G401.6 (cell line): Measurements from ENCODE around the gene TRMT1.
"Not testable (repeated sequence)": the region's sequence is repeated elsewhere in the genome, so short reads cannot be mapped to it uniquely, and the experiment has no call there.

Source experiments
- FAIRE-seq: peaks from 2 replicates; lab custom pipeline; 2012; peaks lifted over from hg19 to GRCh38; lab: Jason Lieb, UNC

TRMT1 gene

GRCh38 chr19:13150187-13150930 lies 33.8 kb upstream of the TRMT1 start, which contains the start of the genes IER2 and STX10:
Gene IER2, plus strand, starts transcription at chr19:13150411. Its CDS starts 2,776 bp downstream, at chr19:13153187.
Gene STX10, minus strand, starts transcription at chr19:13150375. Its CDS starts 202 bp downstream, at chr19:13150173.
- peak; percentile 81 for FAIRE-seq

- FAIRE-seq: no peak
These were observed 33.2 kb upstream of the TRMT1 start for GRCh38 chr19:13149628-13150186.

GRCh38 chr19:13149173-13149627 lies 32.7 kb upstream of the TRMT1 start:
- not testable (repeated sequence) for FAIRE-seq

GRCh38 chr19:13146763-13147563 lies 30.4 kb upstream of the TRMT1 start:
- FAIRE-seq: no peak

- FAIRE-seq: no peak
These were observed 23.2 kb upstream of the TRMT1 start for GRCh38 chr19:13139633-13140311.

GRCh38 chr19:13138916-13139198 lies 22.3 kb upstream of the TRMT1 start:
- FAIRE-seq: no peak

- FAIRE-seq: no peak
These were observed 21.8 kb upstream of the TRMT1 start for GRCh38 chr19:13138171-13138915.

- no peak for FAIRE-seq
These were observed 20.8 kb upstream of the TRMT1 start for GRCh38 chr19:13137290-13137794.

- no peak for FAIRE-seq
These were observed 18.8 kb upstream of the TRMT1 start for GRCh38 chr19:13135068-13136062.

- no peak for FAIRE-seq
These were observed 18.1 kb upstream of the TRMT1 start for GRCh38 chr19:13134626-13135025.

GRCh38 chr19:13133241-13133870 lies 16.8 kb upstream of the TRMT1 start:
- FAIRE-seq: no peak

- no peak for FAIRE-seq
These were observed 16.1 kb upstream of the TRMT1 start for GRCh38 chr19:13132471-13133180.

- no peak for FAIRE-seq
These were observed 14.4 kb upstream of the TRMT1 start for GRCh38 chr19:13130886-13131490.

- no peak for FAIRE-seq
These were observed 12.8 kb upstream of the TRMT1 start for GRCh38 chr19:13129384-13129783.

GRCh38 chr19:13128583-13128982 lies 12.0 kb upstream of the TRMT1 start:
- no peak for FAIRE-seq

- no peak for FAIRE-seq
These were observed 11.5 kb upstream of the TRMT1 start for GRCh38 chr19:13127811-13128575.

GRCh38 chr19:13127051-13127450 lies 10.5 kb upstream of the TRMT1 start:
- FAIRE-seq: no peak
